Osteocyte (in vitro differentiated cells): ENCODE data around the gene KRT6A. TPM values are rescaled to one million over a fixed set of nuclear protein-coding genes. Genes with fewer than 3 reads are reported as not detected.

Source experiments
- DNase-seq: peaks from one replicate; pipeline ENCODE4 v3.0.0; 2021; ENCODE audit warnings: mixed read lengths; ENCODE audit not compliant: unreplicated experiment; ENCODE audit errors: extremely low spot score
- H3K27ac Mint-ChIP-seq: one replicate; pipeline ENCODE4 v1.8.0; 2021; ENCODE audit warnings: mild to moderate bottlenecking, mixed read lengths; ENCODE audit not compliant: unreplicated experiment
- H3K27me3 Mint-ChIP-seq: one replicate; pipeline ENCODE4 v1.8.0; 2021; ENCODE audit warnings: mixed read lengths; ENCODE audit not compliant: unreplicated experiment
- H3K36me3 Mint-ChIP-seq: one replicate; pipeline ENCODE4 v1.8.0; 2021; ENCODE audit warnings: mixed read lengths; ENCODE audit not compliant: unreplicated experiment
- H3K4me1 Mint-ChIP-seq: one replicate; pipeline ENCODE4 v1.8.0; 2021; ENCODE audit warnings: mixed read lengths; ENCODE audit not compliant: unreplicated experiment
- H3K4me3 Mint-ChIP-seq: one replicate; pipeline ENCODE4 v1.8.0; 2021; ENCODE audit warnings: mild to moderate bottlenecking, moderate library complexity, mixed read lengths; ENCODE audit not compliant: unreplicated experiment
- H3K9me3 Mint-ChIP-seq: one replicate; pipeline ENCODE4 v1.8.0; 2021; ENCODE audit warnings: mixed read lengths; ENCODE audit not compliant: unreplicated experiment
- total RNA-seq: library from RNA; stranded (reverse); gene quantifications from 2 replicates; pipeline ENCODE4 v1.2.1, GENCODE V29; 2021
- TF ChIP-seq, protein P1 (sequence below): fragments of 200-600 bp; sonication (generic); IDR thresholded peaks from 2 replicates; pipeline ENCODE4 v1.5.0; 2021; ENCODE audit warnings: antibody characterized with exemption, mild to moderate bottlenecking, moderate library complexity

Gene KRT6A
- total RNA-seq, 1 donor from 2014 or later, result not detected

GRCh38 chr12:52473768-52474167 lies 19.3 kb downstream of the KRT6A start, which contains the start of gene KRT6C:
KRT6C (minus strand) TSS chr12:52473805; CDS start chr12:52473737, 68 bp downstream.
- no peaks in the 10 kb centered on the region for H3K4me1 Mint-ChIP-seq
- TF ChIP-seq, protein P1, sequence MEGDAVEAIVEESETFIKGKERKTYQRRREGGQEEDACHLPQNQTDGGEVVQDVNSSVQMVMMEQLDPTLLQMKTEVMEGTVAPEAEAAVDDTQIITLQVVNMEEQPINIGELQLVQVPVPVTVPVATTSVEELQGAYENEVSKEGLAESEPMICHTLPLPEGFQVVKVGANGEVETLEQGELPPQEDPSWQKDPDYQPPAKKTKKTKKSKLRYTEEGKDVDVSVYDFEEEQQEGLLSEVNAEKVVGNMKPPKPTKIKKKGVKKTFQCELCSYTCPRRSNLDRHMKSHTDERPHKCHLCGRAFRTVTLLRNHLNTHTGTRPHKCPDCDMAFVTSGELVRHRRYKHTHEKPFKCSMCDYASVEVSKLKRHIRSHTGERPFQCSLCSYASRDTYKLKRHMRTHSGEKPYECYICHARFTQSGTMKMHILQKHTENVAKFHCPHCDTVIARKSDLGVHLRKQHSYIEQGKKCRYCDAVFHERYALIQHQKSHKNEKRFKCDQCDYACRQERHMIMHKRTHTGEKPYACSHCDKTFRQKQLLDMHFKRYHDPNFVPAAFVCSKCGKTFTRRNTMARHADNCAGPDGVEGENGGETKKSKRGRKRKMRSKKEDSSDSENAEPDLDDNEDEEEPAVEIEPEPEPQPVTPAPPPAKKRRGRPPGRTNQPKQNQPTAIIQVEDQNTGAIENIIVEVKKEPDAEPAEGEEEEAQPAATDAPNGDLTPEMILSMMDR, result no peak
- H3K27me3 Mint-ChIP-seq, result peaks cover 61% of the 10 kb centered on the region
- H3K27ac Mint-ChIP-seq, result no peak within 1 kb of the TSS
- H3K4me3 Mint-ChIP-seq, result no peak within 1 kb of the TSS
- no peaks in the 10 kb centered on the region for H3K36me3 Mint-ChIP-seq
- no peaks in the 10 kb centered on the region for H3K9me3 Mint-ChIP-seq
- no peak for DNase-seq

DNA sequence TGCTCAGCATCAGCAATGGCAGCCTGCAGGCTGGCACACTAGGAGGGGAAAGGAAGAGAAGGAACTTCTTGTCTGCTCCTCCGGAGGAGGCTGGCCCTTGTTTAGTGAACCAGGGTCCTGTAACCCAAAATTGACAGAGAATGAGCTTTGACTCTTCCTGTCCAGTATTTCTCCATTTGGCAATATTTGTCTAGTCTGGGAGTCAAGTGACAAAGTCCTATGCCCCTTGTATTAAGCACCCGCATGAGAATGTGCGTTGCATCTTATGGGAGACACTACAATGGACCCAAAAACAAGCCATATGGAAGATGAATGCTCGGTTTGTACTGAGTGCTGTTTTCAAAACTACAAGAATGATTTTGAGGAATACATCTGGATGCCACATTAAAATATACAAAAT lies 23.2 kb downstream of the KRT6A start:
- H3K9me3 Mint-ChIP-seq, result no peaks in the 10 kb centered on the region

GRCh38 chr12:52464897-52465296 lies 28.2 kb downstream of the KRT6A start:
- no peaks in the 10 kb centered on the region for H3K9me3 Mint-ChIP-seq

More for the DNA sequence above, 23.2 kb downstream of the KRT6A start:
- H3K4me3 Mint-ChIP-seq, result no peak overlapping the region
- H3K36me3 Mint-ChIP-seq, result no peaks in the 10 kb centered on the region
- DNase-seq, result no peak
- H3K27me3 Mint-ChIP-seq, result peaks cover 70% of the 10 kb centered on the region
- TF ChIP-seq, protein P1, result no peak
- no peak overlapping the region for H3K27ac Mint-ChIP-seq
- H3K4me1 Mint-ChIP-seq, result no peaks in the 10 kb centered on the region

GRCh38 chr12:52461693-52462092 lies 31.4 kb downstream of the KRT6A start:
- no peaks in the 10 kb centered on the region for H3K4me1 Mint-ChIP-seq
- DNase-seq, result no peak
- no peak overlapping the region for H3K4me3 Mint-ChIP-seq
- TF ChIP-seq, protein P1, result no peak
- H3K27me3 Mint-ChIP-seq, result peaks cover 80% of the 10 kb centered on the region
- no peak overlapping the region for H3K27ac Mint-ChIP-seq
- H3K9me3 Mint-ChIP-seq, result no peaks in the 10 kb centered on the region
- no peaks in the 10 kb centered on the region for H3K36me3 Mint-ChIP-seq

More at GRCh38 chr12:52464897-52465296, 28.2 kb downstream of the KRT6A start:
- H3K27me3 Mint-ChIP-seq, result peaks cover 77% of the 10 kb centered on the region
- H3K36me3 Mint-ChIP-seq, result no peaks in the 10 kb centered on the region
- H3K4me1 Mint-ChIP-seq, result no peaks in the 10 kb centered on the region
- no peak overlapping the region for H3K4me3 Mint-ChIP-seq
- DNase-seq, result no peak
- no peak overlapping the region for H3K27ac Mint-ChIP-seq
- TF ChIP-seq, protein P1, result no peak

DNA sequence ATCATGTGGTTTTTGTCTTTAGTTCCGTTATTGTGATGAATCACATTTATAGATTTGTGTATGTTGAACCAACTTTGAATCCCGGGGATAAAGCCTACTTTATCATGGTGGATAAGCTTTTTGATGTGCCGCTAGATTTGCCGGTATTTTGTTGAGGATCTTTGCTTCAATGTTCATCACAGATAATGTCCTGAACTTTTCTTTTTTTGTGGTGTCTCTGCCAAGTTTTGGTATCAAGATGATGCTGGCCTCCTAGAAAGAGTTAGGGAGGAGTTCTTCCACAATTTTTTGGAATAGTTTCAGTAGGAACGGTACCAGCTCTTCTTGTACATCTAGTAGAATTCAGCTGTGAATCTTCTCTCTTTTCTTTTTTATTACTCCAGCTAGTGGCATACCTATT lies 34.2 kb downstream of the KRT6A start:
- H3K27me3 Mint-ChIP-seq, result peaks cover 82% of the 10 kb centered on the region

More for the DNA sequence above, 34.2 kb downstream of the KRT6A start:
- TF ChIP-seq, protein P1, result no peak
- Mint-ChIP-seq H3K27ac (no peak overlapping the region), H3K36me3 (no peaks in the 10 kb centered on the region), H3K9me3 (no peaks in the 10 kb centered on the region), H3K4me3 (no peak overlapping the region), H3K4me1 (no peaks in the 10 kb centered on the region)
- no peak for DNase-seq
